ENCODE data around the gene CHI3L2.
A peak's percentile ranks its signal among the peaks of the same experiment; 100 is the strongest.

CHI3L2 gene

DNA sequence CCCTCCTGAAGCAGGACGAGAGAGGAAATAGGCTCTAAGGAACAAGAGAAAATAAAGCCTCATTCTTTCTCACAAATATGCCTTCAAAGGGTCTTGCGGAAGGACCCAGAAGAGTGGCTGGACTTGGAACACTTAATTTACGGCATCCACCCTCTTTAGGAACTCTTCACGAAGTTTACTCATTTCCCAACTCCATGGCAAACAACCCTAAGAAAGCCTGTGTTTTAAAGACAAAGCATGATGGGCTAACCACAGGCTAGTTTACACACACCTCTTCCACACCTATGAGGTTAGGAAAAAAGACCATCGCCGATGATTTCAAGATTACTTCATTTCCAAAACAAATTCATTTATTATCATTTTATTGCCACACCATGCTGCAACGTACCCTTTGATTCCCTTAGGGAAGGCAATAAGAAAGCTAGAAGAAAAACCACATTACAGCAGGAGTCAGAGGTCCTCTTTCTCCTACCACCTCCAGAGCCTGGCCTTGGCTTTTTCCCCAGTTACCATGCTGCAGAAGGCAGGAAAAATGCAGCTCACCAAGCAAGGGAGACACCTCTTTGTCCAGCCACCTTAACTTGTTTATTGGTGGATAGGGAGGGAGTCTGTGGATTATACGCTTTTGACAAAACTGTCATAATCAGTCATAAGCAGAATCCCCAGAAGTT is 29.6 kb downstream of the CHI3L2 start:
- DNase-seq, result no peak

DNA sequence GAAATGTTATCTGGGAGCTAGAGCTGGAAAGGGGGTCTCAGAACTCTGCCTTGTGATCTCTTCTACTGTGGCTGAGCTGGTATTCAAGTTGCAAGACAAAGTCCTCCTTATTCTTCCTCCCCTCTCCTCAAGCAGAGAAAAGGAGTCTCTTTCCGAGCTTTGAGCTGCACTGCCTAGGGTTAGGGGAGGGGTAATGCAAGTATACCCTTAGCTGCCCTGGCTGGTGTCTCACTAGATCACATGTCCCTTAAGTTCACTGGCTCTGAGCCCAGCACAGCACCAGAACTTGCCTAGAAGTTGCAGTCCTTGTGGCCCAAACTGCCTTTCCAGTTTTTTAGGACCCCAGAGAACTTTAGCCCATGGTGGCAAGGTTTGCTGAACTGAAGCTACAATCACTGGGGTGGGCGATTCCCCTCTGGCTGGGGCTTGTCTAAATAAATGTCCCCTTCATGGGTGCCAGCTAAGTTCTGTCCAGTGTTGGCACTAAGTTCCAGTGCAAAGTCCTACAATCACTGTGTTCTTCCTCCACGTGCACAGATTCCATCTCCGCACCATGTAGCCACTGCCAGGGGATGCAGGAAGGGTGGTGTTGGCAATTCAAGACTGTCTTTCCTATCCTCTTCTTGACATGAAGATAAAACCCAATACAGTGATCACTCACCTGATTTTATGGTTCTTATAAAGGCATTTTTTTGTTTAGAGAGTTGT is 40.4 kb downstream of the CHI3L2 start:
- DNase-seq, result no peak

DNA sequence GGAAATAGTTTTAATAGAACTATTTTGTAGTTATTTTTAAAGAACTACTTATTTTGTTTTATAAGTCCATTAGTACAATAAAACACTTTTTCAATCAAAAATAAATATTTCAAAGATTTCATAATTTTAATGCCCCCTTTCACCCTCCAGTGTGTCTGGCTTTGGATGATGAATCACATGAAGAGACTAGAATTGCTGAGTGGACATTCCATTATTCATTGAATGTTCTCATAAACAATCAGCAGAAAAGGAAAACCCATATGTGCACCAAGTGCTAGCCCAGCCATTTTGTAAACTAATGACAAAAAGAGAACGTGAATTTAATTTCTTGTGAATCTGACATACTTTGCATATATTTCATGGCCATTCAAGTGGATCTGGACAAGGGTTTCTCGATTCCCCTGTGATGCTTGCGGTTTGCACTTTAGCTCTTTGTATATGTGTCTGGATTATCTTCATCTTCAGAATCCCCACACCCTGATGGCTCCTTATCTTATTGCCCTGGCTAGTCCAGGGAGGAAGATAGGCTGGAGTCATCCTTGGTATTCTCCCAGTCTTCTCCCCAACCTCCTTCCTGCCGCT is 42.4 kb downstream of the CHI3L2 start:
- DNase-seq, result no peak

DNA sequence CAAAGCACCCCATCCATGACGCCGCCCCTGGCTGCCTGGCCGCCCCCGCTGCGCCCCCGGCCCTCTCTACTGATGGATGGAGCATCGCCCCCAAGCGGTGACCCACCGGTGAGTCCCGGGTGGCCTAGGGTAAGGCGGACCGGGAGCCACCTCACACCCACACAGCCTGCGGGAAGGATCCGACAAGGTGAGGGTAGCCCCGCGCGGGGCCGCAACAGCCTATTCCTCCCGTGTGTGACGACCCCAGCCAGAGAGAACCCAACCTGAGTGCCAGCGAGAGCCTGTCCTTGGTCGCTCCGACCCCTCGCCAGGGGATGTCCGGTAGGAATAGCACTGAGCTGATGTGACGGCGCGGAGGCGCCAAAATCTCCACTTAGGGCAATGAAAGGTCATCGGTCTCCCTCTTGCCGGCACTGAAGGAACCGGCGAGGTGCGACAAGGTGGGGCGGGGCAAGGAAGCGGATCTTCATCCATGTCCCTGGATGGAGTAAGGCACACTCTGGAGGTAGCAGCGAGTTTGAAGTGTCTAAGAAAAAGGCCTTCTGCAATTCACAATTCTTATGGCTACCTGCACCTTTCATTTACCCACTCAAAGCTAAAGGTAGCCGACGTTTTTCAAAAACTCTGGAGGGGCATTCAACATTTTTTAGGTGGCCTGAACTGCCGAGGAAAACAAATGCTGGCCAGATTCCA is 43.4 kb downstream of the CHI3L2 start:
- no peak for DNase-seq

DNA sequence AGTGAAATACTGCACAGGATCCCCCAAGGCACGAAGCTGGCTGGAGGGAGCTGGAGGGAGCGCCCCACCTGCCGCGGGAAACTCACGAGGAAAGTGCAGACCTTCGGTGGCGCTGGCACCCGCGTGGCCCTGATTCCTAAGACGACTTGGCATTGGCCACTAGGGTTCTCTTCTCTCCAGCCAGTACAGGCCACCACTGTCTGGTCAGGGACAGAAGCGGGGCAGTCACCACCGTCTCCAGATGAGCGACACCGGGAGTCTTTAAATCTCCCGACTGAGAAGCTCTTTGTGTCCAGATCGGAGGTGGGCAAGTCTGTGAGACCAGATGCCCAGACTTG is 43.9 kb downstream of the CHI3L2 start:
- DNase-seq, result no peak

- no peak for DNase-seq
Observed at GRCh38 chr1:111272081-111272480, 44.6 kb downstream of the CHI3L2 start.

- no peak for DNase-seq
Observed at GRCh38 chr1:111274653-111275052, 47.1 kb downstream of the CHI3L2 start.

DNA sequence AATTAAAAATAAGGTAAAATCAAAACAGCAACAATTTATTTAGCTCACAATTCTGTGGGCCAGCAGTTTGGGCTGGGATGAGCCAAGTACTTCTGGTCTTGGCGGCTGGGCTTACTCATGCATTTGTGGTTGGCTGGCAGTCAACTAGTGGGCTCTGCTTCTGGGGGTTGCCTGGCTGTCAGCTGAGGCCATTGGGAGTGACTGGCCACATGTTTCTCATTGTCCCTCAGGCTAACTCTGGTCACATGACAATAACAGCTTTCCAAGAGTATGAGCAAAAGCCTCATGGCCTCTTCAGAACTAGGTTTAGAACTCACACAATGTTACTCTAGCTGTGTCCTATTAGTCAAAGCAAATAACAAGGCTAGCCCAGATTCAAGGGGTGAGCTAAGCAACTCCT is 47.6 kb downstream of the CHI3L2 start:
- DNase-seq, result peak; percentile 80

DNA sequence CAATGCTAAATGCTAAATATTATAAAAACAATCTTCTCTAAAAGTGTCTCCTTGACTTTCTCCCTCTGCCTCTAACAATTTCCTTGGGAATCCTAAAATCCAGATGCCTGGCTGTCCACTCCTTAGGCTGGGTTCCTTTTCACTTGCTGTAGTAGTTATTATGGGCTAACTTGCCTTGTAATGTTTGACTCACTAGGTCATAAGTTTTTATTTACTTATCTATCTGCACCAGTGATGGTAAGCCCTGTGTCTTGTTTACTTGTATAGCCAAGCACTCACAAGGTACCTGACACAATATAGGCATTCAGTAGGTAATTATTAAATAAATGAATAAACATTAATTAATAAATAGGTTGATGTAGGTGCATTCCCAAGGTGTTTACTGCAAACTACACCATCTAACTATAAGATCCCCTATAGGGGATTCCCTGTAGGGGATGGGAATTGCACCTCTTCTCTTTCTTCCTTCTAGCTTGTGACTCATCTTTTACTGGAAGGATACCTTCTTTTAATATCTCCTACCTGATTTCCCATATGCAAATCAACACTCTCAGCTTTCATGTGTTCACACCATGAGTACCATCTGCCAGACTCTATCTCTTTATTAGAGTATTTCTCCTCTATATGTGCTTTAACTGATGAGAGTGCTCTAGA is 48.4 kb downstream of the CHI3L2 start:
- no peak for DNase-seq

DNA sequence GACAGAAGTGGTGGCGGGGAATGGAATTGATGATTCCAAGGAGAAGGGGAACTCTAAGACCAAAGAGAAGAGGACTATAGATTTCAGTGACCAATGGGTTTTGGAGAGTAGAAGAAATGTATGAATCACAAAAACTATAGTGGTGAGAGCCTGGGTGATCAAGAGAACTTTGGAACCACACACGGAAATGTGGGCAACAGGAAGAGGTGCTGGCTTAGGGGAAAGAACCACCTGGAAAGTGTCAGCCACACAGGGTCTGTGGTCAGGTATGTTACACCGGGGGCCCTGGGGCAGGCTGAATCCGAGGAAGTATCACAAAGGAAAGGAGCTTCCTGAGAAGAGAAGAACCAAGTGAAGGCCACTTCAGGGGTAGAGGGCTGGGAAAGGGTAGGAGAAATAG is 51.6 kb downstream of the CHI3L2 start:
- no peak for DNase-seq

DNA sequence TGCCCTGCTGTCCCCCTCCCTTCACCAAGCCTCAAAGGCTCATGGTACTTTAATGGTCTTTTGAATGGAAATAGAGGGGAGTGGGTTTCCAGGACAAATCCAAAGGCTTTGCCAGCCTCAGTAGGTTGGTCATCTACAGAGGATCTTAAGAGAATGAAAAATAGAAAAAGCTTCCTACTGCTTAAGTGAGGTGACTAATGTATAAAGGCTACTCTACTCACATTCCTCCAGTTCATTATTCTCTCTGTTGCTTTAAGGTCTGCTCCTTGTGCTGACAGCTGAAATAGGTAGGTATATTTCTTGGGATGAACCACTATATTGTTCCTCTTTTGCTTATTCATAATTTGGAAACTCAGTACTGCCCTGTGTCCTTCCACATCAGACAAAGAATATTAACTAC is 52.8 kb downstream of the CHI3L2 start:
- no peak for DNase-seq

DNA sequence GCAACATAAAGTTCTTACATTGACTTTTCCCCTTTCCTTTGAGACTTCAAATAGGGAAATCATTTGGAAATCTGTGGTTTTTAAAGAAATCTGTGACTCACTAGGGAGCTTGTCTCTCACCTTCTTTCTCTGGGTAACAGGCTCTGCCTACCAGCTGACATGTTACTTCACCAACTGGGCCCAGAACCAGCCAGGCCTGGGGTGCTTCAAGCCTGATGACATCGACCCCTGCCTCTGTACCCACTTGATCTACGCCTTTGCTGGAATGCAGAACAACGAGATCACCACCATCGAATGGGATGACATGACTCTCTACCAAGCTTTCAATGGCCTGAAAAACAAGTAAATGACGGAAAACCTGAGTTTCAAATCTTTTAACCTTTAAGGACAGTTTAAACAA is 53.9 kb downstream of the CHI3L2 start:
- no peak for DNase-seq

DNA sequence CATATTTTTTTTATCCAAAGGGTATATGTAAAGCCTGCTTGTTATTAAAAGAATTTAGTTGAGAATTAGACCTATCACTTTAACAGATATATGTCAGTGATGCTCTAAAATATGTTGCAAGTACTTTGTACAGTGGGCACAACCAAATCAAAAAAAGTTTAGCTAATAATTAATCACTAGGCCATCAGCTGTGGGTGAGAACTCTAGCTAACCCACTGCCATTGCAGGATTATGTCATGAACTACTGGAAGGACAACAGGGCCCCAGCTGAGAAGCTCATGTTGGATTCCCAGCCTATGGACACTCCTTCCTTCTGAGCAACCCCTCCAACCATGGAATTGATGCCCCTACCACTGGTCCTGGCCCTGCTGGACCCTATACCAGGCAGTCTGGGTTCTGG is 56.3 kb downstream of the CHI3L2 start:
- DNase-seq, result no peak

DNA sequence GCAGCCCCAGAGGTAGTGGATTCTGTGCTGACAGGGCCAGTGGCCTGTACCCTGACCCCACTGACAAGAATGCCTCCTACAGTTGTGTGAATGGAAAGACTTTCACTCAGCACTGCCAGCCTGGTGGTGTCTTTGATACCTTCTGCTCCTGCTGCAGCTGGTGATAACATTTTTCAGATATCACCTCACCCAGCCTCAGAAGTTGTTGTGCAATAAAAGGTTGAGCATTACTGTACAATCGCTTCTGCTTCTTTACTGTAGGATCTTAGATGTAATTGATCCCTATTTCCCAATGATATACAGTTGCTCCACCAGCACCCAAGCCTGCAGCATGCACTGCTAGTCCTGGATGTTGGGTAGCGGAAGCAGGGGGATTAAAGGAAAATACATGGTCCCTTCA is 58.4 kb downstream of the CHI3L2 start:
- no peak for DNase-seq

DNA sequence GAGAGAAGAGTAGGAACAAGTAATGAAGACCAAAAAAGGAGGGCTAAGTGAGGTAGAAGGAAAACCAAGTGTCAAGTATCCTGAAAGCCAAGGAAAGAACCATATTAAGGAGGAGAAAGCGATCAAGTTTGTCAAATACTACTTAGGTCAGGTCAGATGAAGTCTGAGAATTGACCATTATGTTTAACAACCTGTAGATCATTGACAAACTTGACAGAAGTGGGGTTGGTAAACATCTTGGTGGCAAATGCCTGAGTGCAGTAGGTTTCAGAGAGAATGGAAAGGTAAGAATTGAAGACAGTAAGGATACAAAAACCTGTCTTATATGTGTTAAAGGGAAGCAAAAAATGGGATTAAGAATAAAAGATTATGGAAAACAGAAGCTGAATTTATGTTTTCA is 59.4 kb downstream of the CHI3L2 start:
- no peak for DNase-seq

DNA sequence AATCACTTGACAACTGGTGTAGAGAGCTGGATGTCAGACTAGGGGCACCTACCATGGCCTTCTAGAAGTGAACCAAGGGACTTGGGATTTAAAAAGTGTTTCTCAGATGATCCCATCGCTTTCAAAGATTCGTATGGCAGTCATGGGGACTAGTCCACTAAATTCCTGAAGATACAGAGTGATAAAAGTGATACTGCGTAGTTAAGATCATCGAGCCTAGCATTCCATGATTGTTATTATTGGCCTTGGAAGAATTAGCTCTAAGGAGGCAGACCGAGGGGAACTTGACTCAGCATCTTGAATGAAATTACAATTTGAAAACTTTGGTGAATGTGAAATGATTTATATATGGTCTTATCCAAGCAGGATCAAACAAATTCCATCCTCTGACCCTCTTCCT is 61.9 kb downstream of the CHI3L2 start:
- no peak for DNase-seq

DNA sequence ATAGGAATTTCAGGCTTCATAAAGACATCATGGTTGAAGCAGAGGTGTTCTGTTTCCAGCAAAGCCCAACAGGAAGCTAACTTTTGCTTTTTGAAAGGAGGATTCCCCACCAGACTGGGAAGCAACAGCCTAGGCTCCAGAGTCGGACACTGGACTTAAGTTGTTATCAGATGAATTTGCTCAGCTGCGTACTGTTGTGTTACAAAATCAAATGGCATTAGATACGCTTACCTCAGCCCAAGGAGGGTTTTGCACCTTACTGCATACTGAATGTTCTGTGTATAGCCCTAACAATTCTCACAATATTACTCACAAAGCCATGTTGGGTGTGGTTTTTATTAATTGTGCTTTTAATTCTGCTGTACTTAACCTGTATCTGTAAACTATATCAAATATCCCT is 62.6 kb downstream of the CHI3L2 start:
- no peak for DNase-seq

DNA sequence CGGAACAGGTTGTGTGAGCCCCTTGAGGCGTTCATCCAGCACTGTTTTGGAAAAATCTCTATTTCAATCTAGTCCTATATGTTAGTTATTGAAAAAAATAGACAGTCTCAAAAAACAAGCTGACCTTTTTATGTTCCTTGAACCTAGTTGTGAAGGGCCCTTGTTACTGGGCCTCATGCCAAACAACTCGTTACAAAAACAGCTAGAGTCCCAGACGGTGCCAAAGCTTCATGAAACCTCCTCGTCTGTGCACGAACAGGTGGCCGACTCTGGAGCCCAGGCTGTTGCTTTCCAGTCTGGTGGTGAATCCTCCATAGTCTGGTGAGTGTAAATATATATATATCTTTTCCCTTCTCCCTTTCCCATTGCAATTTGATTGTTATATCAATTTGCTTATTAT is 63.1 kb downstream of the CHI3L2 start, which contains the start of gene CHIA:
Gene CHIA (plus strand): TSS at position 222 of the 400 bp plus-strand sequence. CDS start 19,617 bp downstream, outside the sequence.
- no peak for DNase-seq

All from EL (cell line).